ENCODE measurements around the gene APBB2.

DNA sequence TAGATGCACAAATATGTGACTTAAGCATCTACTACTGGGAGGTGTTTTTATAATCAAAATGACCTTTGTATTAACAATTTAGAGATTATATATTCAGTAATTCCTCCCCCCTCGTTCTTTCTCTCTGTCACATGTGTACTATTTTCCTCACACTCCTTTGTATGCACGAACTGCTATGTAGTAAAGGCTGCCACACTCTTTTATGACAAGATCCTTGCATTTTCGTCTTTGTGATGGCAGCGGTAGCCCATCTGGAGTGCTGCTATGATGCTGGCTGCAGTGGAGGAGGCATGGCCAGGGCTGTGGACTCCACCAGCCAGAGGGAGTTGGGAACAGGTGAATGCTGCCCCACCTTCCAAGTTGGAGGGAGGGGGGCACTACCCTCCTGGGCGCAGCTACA lies 248.3 kb downstream of the APBB2 start:
- TF ChIP-seq, protein P1, sequence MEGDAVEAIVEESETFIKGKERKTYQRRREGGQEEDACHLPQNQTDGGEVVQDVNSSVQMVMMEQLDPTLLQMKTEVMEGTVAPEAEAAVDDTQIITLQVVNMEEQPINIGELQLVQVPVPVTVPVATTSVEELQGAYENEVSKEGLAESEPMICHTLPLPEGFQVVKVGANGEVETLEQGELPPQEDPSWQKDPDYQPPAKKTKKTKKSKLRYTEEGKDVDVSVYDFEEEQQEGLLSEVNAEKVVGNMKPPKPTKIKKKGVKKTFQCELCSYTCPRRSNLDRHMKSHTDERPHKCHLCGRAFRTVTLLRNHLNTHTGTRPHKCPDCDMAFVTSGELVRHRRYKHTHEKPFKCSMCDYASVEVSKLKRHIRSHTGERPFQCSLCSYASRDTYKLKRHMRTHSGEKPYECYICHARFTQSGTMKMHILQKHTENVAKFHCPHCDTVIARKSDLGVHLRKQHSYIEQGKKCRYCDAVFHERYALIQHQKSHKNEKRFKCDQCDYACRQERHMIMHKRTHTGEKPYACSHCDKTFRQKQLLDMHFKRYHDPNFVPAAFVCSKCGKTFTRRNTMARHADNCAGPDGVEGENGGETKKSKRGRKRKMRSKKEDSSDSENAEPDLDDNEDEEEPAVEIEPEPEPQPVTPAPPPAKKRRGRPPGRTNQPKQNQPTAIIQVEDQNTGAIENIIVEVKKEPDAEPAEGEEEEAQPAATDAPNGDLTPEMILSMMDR (IDR thresholded peaks at IDR 0.05; ENCODE audit: low read depth, low read length, missing input control): no peak
- TF ChIP-seq, protein P2, sequence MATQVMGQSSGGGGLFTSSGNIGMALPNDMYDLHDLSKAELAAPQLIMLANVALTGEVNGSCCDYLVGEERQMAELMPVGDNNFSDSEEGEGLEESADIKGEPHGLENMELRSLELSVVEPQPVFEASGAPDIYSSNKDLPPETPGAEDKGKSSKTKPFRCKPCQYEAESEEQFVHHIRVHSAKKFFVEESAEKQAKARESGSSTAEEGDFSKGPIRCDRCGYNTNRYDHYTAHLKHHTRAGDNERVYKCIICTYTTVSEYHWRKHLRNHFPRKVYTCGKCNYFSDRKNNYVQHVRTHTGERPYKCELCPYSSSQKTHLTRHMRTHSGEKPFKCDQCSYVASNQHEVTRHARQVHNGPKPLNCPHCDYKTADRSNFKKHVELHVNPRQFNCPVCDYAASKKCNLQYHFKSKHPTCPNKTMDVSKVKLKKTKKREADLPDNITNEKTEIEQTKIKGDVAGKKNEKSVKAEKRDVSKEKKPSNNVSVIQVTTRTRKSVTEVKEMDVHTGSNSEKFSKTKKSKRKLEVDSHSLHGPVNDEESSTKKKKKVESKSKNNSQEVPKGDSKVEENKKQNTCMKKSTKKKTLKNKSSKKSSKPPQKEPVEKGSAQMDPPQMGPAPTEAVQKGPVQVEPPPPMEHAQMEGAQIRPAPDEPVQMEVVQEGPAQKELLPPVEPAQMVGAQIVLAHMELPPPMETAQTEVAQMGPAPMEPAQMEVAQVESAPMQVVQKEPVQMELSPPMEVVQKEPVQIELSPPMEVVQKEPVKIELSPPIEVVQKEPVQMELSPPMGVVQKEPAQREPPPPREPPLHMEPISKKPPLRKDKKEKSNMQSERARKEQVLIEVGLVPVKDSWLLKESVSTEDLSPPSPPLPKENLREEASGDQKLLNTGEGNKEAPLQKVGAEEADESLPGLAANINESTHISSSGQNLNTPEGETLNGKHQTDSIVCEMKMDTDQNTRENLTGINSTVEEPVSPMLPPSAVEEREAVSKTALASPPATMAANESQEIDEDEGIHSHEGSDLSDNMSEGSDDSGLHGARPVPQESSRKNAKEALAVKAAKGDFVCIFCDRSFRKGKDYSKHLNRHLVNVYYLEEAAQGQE (IDR thresholded peaks at IDR 0.05): no peak
- TF ChIP-seq, protein P3, sequence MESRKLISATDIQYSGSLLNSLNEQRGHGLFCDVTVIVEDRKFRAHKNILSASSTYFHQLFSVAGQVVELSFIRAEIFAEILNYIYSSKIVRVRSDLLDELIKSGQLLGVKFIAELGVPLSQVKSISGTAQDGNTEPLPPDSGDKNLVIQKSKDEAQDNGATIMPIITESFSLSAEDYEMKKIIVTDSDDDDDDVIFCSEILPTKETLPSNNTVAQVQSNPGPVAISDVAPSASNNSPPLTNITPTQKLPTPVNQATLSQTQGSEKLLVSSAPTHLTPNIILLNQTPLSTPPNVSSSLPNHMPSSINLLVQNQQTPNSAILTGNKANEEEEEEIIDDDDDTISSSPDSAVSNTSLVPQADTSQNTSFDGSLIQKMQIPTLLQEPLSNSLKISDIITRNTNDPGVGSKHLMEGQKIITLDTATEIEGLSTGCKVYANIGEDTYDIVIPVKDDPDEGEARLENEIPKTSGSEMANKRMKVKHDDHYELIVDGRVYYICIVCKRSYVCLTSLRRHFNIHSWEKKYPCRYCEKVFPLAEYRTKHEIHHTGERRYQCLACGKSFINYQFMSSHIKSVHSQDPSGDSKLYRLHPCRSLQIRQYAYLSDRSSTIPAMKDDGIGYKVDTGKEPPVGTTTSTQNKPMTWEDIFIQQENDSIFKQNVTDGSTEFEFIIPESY (IDR thresholded peaks at IDR 0.05): no peak
- no peak for TF ChIP-seq TAF1 (conservative IDR thresholded peaks at IDR 0.05)
- TF ChIP-seq YY1 (IDR thresholded peaks at IDR 0.05): no peak
- no peak for TF ChIP-seq GABPA (IDR thresholded peaks at IDR 0.05 in 1 of 2, conservative IDR thresholded peaks at IDR 0.05 in 1 of 2)
- no peak for TF ChIP-seq FOXA1 (IDR thresholded peaks at IDR 0.05)
- TF ChIP-seq HNF4G (IDR thresholded peaks at IDR 0.05): no peak
- TF ChIP-seq JUND (IDR thresholded peaks at IDR 0.05): no peak
- no peak for TF ChIP-seq EGR1 (IDR thresholded peaks at IDR 0.05; ENCODE audit: low read depth in 2 of 2)
- TF ChIP-seq, protein P4, sequence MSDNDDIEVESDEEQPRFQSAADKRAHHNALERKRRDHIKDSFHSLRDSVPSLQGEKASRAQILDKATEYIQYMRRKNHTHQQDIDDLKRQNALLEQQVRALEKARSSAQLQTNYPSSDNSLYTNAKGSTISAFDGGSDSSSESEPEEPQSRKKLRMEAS (IDR thresholded peaks at IDR 0.05): no peak

Data from liver (tissue), 3 donors.